SKM-1 treated with dmso at 0.1 percent for 144 hours (cell line): ENCODE results near the gene PPP1R15B.
A peak's percentile ranks its signal among the peaks of the same experiment; 100 is the strongest.

ENCODE experiments used
- DNase-seq: peaks from one replicate; lab custom pipeline; 2025; ENCODE audit not compliant: unreplicated experiment; lab: John Stamatoyannopoulos, UW

Gene PPP1R15B

DNA sequence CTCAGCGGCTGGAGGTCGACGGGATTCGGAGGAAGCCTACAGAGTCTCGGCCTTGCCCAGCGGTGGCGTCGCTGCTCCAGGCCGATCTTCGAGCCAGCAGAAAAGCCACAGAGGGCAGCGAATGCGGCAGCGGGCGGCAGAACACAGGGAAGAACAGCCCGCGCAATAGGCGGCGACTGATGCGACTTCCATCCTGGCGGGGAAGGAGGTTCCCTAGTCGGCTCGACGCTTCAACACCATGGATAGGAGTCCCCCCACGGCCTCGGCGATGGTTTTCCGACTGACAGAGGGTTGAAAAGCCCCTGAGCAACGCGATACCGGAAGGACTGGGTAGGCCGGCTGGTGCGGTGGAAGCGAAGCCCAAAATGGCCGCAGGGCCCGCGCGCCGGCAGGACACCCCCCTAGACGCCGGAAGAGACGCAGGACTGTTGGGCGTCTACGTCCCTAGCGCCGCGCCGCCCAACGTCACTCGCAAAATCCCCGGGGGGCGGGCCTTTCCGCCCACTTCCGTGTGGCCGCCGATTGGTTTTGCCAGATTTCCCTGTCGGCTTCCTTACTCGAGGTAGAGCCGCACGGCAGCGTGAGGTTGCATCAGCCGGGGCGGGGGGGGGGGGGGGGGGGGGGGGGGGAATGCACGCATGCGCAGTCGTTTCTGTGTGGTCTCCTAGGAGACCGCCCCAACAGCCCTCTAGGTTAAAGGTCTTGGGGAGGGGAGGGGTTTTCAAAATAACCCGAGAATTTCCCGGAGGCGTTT is at the start of gene PPP1R15B:
Gene PPP1R15B (minus strand): TSS at position 367 of the 754 bp plus-strand sequence. CDS start 406 bp downstream, outside the sequence.
- peak; percentile 99 for DNase-seq

DNA sequence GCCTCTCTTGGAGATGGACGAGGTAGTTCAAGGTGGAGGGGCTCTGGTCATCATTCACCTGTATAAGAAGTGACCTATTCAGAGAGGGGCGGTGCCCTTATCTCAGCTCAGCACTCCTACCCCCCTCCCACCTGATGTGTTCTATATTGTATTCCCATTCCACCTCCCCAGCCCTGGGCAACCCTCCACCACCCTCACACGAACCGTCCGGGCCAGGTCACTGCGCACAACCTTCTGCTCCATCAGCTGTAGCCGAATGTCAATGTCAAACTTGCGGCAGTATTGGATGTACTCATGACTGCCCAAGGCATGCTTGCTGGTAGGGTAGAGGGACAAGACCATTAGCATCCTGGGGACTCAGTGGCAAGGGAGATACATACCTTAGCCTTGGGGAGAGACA is 48.7 kb upstream of the PPP1R15B start:
- DNase-seq, result no peak

DNA sequence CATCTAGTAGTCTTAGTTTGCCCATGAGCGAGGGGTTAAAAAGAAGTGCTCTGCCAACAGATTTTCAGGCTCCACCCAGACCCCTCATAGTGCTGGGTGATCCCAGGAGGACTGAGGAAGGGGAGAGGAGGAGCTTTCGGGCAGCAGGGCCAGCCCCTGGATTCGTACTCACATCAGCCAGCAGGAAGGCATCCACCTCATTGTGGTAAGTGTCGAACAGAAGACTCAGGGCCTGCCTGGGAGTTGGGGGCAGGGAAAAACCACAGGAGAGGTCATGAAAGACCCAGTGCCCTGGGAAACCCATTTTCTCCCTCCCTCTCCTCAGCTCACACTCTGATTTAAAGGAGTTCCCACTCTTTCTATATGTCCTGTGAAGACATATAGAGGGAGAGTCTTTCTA is 48.1 kb upstream of the PPP1R15B start:
- no peak for DNase-seq

DNA sequence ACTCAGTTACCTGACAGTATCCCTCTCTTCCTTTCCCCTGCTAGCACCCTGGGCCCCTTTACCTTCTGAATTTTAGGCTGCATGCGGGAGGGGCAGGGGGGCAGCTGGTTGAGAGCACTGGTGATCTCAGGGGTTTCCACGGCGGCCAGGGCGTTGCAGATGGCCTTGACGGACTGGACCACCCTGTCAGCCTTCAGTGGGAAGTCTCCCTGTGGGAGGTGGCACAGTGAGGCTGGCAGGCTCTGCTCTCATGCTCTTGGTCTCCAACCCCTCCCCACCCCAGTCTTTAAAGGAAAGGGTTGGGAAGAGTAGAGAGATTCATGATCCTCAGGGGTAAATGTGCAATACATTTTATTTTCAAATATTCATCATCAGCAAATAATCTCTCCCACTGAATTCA is 46.0 kb upstream of the PPP1R15B start:
- DNase-seq, result no peak

DNA sequence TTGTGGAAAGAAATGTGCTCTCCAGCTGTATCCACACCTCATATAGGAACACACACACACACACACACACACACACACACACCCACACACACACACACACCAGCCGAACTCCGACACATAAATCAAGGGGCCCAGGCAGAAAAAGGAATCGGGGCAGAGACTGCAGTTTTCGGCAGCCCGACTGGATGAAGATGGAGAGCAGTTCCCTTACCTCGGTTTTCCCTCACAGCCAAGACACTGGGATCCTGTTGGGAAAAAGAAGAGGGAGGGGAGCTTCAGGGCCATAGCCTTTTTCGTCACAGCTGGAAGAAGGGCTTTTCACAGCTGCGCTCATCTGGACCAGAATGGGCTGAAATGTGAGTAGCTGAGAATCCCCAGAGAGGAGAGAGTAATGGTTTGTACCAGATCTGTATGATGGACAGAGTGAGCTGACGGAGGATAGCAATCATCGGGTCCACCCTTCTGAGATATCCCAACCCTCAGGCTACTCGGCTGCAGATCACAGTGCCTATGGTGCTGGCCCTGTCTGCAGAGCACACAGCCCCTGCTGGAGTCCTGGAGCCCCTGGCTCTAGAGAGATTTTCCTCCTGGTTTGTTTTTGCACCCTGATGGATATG is 45.3 kb upstream of the PPP1R15B start:
- DNase-seq, result no peak

DNA sequence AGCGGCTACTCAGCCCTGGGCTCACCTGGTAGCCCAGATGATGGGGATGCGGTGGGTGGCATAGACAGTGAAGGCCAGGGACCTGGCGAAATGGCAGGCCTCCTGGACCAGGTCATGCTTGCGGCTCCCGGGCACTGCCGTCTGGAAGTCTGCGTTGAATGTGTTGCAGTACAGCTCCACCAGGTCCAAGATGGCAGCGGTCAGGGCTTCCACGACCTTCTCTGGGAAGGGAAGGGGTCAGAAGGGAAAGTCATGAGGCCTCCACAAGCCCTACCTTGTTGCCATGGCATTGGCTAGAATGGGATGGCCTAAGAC is 44.2 kb upstream of the PPP1R15B start:
- no peak for DNase-seq

DNA sequence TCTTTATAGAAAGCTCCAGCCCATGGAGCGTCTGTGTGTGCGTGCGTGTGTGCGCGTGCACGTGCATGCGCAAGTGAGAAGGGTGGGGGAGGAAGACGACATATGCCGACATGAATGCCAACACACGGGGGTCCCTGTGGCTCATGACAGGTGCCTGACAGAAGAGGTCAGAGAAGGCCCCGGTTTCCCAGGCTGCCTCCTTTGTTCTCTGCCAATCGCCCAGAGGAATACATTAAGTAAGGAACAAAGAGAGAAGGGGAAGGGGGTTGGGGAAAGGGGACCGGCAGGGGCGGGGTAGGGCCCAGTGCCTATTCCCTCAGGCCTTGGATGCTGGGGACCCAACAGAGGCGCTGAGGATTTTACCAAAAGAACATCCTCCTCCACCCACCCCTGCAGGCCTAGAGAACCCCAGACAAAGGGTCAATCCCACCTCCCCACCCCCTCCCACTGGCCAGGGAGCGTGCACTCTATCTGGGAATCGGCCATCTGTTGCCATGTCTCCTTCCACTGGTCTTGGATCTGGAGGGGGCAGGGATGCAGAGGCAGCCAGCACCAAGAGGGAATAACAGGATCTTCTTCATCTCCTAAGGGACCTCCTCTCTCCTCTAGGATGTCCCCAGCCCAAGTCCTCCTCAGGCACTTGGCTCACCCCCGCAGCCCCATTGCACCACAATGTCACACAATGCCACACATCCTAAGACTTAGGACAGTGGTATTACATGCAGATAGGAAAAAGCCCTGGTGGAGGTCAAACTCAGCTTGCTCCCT is 43.6 kb upstream of the PPP1R15B start:
- DNase-seq, result no peak

DNA sequence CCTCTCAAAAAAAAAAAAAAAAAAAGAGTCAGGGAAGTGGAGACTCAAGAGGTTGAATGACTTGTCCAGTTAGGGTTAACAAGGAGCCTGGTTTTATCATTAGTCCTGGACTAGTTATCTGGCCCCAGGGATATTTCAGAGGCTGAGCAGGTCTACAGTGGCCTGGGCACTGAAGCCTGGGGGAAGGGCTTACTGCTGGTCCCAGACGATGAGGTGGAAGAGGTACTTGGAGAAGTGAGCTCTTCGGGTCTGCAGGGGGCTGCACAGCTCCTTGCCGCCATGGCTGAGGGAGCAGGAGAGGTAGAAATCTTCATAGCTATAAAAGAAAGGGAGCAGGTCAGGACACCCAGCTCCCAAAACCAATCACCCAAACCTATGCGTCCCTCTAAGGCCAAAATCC is 42.9 kb upstream of the PPP1R15B start:
- no peak for DNase-seq

DNA sequence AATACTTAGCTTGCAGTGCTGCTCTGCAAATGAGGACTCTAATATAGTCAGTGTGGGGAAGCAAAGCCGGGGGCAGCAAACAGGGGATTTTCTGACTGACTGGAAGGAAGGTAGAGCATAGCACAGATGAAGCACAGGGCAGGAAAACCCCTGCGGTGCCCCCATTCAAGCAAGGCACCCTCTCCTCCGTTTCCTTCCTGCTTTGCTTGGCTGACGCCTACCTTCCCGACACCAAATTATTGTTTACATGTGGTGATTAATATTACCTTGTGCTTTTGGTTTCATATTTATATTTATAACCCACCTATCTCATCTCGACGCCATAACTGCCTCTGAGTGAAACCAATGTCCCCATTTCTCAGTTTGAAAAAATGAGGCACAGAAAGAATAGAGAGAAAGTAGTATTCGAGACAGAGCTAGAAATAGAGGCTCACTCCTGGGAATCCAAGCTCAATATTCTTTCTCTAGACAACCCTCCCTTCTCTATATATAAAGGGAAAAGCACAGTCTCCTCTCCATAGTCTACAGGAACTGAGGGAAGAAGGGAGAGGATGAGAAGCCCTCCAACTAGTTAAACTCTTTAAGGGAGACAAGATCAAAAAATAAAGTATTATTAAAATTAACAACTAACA is 41.6 kb upstream of the PPP1R15B start:
- DNase-seq, result no peak

DNA sequence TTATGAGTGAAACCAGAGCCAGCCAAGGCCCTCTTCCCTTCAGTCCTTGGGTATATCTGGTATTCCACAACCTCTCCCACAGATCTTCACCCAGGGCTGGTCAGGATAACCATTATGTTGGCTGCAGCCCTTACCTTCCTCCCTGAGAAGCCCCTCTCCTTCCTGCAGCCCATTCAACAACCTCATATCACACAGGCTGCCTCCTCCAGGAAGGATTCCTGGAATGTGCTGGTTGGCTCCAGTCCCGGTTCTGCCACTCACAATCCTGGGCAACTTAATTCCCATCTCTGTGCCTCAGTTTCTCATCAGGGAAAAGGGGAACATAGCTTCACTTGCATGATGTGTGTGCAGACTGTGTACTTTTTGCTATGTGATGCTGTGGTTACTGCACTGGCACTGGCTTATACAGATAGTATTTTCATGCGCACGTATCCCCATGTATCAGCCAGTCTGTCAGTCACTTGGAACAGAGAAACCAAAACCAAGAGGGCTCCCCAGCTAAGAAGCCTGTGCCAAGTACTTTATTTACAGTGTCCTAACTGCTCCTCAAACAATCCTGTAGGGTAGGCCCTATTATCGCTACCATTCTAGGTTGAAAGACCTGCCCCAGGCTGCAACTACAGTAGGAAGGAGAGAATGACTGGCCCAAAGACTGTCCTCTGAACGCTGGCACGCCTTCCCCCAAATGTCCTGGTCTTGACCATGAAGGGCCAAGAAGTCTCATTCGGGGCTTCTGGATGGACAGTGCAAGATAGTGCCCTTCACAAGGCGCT is 39.9 kb upstream of the PPP1R15B start:
- DNase-seq, result no peak

DNA sequence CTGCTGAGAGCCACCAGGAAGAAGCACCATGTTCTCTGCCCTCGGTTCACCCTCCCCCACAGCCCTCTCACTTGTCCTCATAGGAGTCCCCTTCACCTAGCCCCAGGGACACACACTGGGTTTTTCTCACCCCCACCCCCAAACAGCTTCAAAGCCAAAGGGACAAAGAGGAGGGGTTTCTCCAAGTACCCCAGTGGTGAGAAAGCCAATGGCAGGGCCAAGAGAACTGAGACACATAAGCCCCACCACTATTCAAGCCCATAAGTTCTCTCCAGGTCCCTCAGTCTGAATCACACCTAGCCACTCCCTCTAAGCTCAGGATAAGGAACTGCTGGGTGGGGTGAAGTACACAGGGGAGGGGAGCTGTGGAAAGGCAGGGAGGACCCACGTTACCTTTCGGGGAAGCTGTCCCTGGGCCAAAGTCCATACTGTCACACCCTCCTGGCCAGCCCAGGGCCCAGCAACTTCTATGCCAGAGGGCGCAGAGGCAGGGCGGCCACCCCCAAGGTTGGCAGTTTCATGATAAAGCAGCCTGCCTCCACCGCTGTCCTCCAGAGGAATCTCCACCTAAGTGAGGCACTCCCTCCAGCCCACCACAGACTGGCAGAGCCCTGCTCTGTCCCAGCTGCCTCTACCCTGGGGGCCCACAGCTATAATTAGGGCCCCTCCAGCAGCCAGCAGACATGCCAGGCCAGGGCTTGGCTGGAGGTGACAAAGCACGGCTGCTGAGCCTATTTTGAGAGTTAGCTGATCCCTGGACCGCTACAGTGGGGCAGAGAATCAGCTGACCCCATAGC is 39.0 kb upstream of the PPP1R15B start:
- DNase-seq, result no peak

DNA sequence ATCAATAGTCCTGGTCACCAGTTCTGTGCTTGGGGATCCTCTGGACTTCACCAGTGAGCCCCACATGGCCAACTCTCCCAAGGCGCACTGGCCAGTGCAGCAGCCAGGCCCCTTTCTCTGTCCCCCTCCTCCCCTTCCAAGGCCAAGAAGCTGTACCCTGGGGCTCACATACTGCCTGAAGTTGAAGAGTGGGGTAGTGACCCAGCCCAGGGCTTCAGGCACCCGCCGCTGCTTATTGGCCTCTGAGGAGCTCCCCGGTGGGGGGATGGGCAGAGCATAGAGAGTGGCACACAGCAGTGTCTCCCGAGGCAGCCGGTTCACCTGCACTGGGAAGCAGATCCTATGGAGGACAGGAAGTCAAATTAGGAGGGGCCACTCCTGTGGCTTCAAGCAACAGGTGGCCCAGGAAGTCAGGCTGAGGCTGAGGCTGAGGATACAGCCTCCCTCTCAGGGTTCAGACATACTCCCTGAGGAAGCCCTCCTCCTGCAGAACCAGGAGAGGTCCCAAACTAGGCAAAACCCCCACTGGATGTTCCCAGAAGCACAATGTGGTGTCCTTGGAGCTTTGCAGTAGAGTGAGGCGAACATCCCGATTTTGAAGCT is 38.2 kb upstream of the PPP1R15B start:
- no peak for DNase-seq

DNA sequence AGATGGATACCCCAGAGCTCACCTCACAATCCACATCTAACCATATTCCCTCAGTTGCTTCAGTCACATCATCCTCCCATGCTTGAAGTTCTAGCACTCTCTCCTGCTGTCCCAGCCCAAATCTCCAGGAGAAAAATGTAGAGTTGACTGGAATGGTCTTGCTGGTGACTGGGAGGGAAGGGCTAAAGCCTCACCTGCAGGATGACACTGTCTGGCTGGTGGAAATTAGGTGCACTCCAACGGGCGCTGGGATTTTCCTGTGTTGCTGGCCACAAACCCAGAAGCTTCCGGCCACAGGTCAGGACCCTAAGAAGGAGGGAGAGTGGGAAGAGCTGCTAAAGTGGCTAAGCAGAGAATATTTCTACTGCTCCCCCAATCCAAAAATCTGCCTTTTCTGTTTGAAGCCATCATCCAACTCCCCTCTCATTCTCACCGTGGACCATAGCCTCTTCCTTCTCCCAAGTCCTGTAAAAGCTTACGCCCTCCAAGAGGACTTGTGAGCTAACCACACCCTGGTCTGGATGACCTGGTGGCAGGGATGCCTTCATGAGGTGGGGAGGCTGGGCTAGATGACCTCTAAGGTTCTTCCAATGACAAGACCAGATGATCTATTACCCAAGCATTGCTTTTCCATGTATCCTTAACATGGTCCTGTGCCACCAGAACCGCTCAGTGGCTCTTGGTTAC is 37.5 kb upstream of the PPP1R15B start:
- no peak for DNase-seq

DNA sequence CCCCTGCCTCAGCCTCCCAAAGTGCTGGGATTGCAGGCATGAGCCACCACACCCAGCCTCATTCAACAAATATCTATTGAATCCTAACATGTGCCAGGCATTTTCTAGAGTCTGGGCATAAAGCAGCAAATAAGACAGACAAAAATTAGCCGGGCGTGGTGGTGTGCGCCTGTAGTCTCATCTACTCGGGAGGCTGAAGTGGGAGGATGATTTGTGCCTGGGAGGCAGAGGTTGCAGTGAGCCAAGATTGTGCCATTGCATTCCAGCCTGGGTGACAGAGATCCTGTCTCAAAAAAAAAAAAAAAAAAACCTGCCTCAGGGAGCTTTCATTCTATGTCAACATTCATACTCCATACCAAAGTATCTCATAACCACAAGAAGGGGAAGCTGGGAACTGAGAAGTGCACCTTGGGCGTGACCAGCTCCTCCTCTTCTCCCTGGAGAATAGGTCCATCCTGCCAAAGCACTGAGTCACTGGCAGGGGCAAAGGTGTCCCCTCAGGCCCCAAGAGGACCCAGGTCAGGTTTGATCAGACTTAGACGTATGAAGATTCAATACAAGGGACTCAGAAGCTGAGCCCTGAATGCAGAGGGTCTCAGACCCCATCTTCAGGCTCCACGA is 36.8 kb upstream of the PPP1R15B start:
- peak; percentile 46 for DNase-seq

DNA sequence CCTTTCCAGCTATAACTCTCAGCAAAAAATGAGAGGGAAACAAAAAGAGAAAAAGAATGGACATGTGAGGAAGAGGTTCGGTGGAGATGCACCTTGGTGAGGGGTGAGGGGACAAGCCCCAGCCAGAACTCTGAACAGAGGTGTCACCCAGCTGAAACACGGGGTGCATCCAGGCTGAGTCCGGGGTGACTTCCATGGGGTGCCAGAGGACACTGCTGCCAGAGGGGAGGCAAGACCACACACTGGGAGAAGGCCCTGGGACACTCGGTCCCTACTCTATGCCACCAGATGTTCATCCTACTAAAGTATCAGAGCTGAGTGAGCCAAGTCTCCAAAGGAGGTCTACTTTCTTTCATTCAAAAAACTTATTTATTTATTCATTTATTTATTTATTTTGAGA is 36.1 kb upstream of the PPP1R15B start:
- DNase-seq, result no peak

DNA sequence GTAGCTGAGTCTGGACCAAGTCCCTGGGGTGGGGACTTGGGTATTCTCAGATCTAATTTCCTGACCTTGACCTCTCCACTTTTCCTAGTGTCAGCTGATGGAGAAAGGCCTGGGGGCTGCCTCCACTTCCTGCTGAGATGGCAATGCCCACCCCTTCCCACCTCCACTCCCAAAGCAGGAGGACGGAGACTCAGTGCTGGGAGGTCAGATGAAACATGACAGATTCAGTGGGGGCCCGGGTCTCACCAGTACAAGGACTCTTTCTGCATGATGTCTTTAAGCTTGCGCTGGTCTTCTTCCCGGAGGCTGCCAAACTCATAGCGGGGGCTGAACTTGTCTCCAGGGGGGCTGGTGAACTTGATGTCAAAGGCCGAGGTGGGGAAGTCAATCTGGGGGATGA is 35.6 kb upstream of the PPP1R15B start:
- no peak for DNase-seq

DNA sequence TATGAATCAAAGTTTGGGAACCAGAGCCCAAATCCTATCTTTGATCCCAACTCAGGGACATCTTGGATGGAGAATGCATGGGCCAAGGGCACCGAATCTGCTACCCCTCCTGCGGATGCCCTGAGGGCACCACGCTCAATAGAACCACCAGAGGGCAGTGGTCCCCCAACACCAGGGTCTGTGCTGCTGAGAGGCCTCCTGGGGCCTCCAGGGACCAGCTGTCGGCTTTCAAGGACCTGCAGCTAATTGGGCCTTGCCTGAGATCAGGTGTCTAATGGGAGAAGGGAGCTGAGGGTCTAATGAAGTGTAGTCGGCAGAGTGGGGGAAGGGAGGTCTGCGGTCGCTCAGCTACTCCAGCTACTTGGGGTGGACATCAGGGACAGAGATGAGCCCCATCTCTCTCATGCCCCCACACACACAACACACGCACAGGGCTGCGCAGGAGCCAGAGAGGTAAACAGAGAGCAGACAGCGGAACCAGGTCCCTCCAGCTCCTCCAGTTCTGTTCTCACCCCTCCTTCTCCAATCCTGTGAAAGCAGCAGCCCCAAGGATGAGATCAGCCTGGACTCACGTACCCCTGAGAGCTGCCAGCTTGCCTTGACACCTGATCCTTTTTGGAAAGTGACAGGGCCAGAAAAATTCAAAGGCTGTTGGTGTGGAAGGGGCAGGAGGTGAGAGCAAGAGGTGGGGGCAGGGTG is 34.9 kb upstream of the PPP1R15B start:
- peak; percentile 56 for DNase-seq

DNA sequence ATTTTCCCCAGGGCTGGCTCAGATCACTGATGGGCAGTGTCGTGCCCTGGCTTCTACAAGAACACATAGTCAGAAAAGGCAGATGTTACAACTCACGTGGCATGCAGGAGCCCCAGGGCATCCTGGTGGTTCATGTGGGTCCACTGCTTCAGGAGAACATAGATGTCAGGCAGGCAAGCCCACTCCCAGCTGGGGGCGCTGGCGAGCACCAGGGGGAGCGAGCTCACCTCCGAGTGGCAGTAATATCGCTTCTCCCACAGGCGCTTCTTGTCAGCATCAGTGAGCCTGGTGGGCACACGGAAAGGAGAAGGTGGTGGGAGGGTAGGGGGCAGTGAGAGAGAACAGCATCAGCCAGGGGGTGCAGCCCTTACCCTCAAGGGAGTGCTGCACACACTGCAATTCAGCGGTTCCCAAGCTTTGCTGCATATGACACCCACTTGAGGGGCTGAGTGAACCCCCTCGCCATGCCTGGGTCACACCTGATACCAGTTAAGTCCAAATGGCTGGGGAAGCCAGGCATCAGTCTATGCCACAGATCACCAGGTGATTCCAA is 34.3 kb upstream of the PPP1R15B start:
- DNase-seq, result peak; percentile 42
